Upper lobe of left lung (tissue), 4 donors: ENCODE measurements around the gene DRD5.
"Not testable (repeated sequence)": the region's sequence is repeated elsewhere in the genome, so short reads cannot be mapped to it uniquely, and the experiment has no call there.

Experiments
- EP300 ChIP-seq, 4 donors: sonication (generic); formaldehyde crosslinking; IDR thresholded peaks; one replicate each; pipeline ENCODE4 v1.5.1; 2017; ENCODE audit warnings: antibody characterized with exemption in 4 of 4, control low read depth in 2 of 4
- POLR2A ChIP-seq, 4 donors: fragments of 450-650 bp; IDR thresholded peaks; one replicate each; pipeline ENCODE4 v1.5.1; 2016 to 2017; ENCODE audit warnings: antibody characterized with exemption in 4 of 4, mild to moderate bottlenecking in 2 of 4
- TF ChIP-seq, protein P1 (sequence below), 6 experiments: fragments of 450-650 bp in 4 of 6; fragments of 200-600 bp in 2 of 6; sonication (generic) in 2 of 6; IDR thresholded peaks; one replicate each; pipeline ENCODE4 v1.5.1; 2016 to 2019; ENCODE audit warnings: antibody characterized with exemption in 6 of 6

DNA sequence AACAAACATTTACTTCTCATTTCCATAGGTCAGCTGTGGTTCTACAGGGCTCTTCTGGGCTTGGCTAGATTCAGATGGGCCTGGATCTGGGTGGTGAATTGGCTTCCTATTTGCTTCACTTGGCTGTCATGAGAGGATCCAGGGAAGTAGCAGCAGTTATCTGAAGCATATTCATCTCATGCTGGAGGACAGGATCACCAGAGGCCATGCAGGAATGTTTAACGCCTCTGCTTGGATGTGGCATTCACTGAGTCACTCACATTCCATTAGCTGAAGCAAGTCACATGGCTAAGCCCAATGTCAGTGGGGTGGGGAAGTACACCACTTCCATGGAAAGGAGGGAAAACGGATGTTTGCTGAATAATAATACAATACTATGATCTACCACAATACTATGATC, 15.2 kb downstream of the DRD5 start:
- not testable (repeated sequence) for TF ChIP-seq EP300, POLR2A (IDR thresholded peaks at IDR 0.05)
- TF ChIP-seq, protein P1, sequence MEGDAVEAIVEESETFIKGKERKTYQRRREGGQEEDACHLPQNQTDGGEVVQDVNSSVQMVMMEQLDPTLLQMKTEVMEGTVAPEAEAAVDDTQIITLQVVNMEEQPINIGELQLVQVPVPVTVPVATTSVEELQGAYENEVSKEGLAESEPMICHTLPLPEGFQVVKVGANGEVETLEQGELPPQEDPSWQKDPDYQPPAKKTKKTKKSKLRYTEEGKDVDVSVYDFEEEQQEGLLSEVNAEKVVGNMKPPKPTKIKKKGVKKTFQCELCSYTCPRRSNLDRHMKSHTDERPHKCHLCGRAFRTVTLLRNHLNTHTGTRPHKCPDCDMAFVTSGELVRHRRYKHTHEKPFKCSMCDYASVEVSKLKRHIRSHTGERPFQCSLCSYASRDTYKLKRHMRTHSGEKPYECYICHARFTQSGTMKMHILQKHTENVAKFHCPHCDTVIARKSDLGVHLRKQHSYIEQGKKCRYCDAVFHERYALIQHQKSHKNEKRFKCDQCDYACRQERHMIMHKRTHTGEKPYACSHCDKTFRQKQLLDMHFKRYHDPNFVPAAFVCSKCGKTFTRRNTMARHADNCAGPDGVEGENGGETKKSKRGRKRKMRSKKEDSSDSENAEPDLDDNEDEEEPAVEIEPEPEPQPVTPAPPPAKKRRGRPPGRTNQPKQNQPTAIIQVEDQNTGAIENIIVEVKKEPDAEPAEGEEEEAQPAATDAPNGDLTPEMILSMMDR (IDR thresholded peaks at IDR 0.05): not testable (repeated sequence)
